HG03135 (cell line): Measurements from ENCODE around the gene TMEM245.
A peak's percentile ranks its signal among the peaks of the same experiment; 100 is the strongest.
"Not testable (repeated sequence)": the region's sequence is repeated elsewhere in the genome, so short reads cannot be mapped to it uniquely, and the experiment has no call there.

Experiments
- ATAC-seq: cut with Tn5 transposase; IDR thresholded peaks from one replicate; pipeline ENCODE4 v1.9.1; 2021; ENCODE audit warnings: mild to moderate bottlenecking, moderate library complexity; ENCODE audit not compliant: unreplicated experiment

The TMEM245 gene

GRCh38 chr9:109010746-109011145, 109.0 kb downstream of the TMEM245 start:
- peak; percentile 43 for ATAC-seq

- ATAC-seq, result no peak
Observed at GRCh38 chr9:109005678-109006077, 114.1 kb downstream of the TMEM245 start.

GRCh38 chr9:109003116-109003515, 116.6 kb downstream of the TMEM245 start:
- ATAC-seq, result no peak

- ATAC-seq, result no peak
Observed at GRCh38 chr9:109002141-109002540, 117.6 kb downstream of the TMEM245 start.

- ATAC-seq, result no peak
Observed at GRCh38 chr9:109001275-109001676, 118.5 kb downstream of the TMEM245 start.

GRCh38 chr9:108997112-108997511, 122.6 kb downstream of the TMEM245 start:
- no peak for ATAC-seq

GRCh38 chr9:108996643-108997042, 123.1 kb downstream of the TMEM245 start:
- ATAC-seq, result no peak

- ATAC-seq, result peak; percentile 98
Observed at GRCh38 chr9:108994695-108995094, 125.1 kb downstream of the TMEM245 start.

- ATAC-seq, result no peak
Observed at GRCh38 chr9:108991479-108991878, 128.3 kb downstream of the TMEM245 start.

GRCh38 chr9:108983885-108984284, 135.9 kb downstream of the TMEM245 start:
- no peak for ATAC-seq

GRCh38 chr9:108980893-108981292, 138.9 kb downstream of the TMEM245 start:
- no peak for ATAC-seq

GRCh38 chr9:108978205-108978604, 141.5 kb downstream of the TMEM245 start:
- no peak for ATAC-seq

- ATAC-seq, result no peak
Observed at GRCh38 chr9:108973895-108974294, 145.9 kb downstream of the TMEM245 start.

- ATAC-seq, result no peak
Observed at GRCh38 chr9:108972626-108973209, 147.0 kb downstream of the TMEM245 start.

GRCh38 chr9:108972186-108972585, 147.6 kb downstream of the TMEM245 start:
- ATAC-seq, result no peak

GRCh38 chr9:108971392-108971791, 148.4 kb downstream of the TMEM245 start:
- not testable (repeated sequence) for ATAC-seq

GRCh38 chr9:108967916-108968315, 151.8 kb downstream of the TMEM245 start:
- no peak for ATAC-seq
